ENCODE results near the gene MOV10. TPM values are rescaled to one million over a fixed set of nuclear protein-coding genes. Genes with fewer than 3 reads are reported as not detected.

MOV10 gene
- total and polyA plus RNA-seq, 9 of the 15 experiments (the other 6 are each of a cell fraction or from before 2014, with no cell fraction given), result 16.7 to 105 (median 49.5) TPM

DNA sequence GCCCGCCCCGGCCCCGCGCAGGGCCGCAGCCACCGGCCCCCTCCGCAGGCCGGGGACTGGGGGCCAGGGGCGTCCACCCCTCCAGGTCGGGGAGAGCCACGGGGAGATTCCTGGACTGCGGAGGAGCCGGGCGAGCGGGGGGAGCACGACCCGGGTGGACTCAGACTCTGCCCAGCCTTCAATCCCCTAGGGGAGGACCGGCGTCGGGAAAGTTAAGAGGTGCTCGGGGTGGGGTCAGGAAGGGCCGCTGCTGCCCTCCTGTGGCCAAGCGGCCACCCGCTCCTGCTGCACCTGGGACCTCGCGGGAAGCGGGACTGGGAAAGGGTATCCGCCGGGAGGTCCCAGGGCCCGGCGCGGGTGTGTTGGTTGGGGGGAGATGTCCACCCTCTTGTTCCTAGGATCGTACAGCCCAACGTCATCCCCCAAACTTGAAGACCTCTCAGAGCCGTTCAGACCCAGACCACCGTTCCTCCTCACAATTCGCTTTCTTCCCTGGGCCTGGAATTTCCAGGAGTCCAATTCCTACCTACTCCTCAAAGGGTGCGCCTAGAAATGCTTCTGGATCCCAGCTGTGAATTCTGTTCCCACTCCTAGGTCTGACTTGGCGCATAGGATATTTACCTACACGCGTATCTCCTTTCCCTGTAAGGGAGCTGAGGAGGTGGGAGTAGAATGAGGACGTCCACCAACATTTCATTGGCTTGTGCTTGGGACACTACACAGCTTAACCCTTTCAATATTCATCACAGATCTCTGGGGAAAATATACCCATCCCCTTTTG is 33.0 kb downstream of the MOV10 start (continued):
- TF ChIP-seq, protein P1, sequence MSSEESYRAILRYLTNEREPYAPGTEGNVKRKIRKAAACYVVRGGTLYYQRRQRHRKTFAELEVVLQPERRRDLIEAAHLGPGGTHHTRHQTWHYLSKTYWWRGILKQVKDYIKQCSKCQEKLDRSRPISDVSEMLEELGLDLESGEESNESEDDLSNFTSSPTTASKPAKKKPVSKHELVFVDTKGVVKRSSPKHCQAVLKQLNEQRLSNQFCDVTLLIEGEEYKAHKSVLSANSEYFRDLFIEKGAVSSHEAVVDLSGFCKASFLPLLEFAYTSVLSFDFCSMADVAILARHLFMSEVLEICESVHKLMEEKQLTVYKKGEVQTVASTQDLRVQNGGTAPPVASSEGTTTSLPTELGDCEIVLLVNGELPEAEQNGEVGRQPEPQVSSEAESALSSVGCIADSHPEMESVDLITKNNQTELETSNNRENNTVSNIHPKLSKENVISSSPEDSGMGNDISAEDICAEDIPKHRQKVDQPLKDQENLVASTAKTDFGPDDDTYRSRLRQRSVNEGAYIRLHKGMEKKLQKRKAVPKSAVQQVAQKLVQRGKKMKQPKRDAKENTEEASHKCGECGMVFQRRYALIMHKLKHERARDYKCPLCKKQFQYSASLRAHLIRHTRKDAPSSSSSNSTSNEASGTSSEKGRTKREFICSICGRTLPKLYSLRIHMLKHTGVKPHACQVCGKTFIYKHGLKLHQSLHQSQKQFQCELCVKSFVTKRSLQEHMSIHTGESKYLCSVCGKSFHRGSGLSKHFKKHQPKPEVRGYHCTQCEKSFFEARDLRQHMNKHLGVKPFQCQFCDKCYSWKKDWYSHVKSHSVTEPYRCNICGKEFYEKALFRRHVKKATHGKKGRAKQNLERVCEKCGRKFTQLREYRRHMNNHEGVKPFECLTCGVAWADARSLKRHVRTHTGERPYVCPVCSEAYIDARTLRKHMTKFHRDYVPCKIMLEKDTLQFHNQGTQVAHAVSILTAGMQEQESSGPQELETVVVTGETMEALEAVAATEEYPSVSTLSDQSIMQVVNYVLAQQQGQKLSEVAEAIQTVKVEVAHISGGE (CRISPR knock-in tag; IDR thresholded peaks at IDR 0.05), result peak in 1 of 3 experiments; percentile 75; a peak in 2 of 6 replicates
- TF ChIP-seq, protein P2, sequence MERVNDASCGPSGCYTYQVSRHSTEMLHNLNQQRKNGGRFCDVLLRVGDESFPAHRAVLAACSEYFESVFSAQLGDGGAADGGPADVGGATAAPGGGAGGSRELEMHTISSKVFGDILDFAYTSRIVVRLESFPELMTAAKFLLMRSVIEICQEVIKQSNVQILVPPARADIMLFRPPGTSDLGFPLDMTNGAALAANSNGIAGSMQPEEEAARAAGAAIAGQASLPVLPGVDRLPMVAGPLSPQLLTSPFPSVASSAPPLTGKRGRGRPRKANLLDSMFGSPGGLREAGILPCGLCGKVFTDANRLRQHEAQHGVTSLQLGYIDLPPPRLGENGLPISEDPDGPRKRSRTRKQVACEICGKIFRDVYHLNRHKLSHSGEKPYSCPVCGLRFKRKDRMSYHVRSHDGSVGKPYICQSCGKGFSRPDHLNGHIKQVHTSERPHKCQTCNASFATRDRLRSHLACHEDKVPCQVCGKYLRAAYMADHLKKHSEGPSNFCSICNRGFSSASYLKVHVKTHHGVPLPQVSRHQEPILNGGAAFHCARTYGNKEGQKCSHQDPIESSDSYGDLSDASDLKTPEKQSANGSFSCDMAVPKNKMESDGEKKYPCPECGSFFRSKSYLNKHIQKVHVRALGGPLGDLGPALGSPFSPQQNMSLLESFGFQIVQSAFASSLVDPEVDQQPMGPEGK (CRISPR knock-in tag; IDR thresholded peaks at IDR 0.05; ENCODE audit: borderline replicate concordance), result no peak
- TF ChIP-seq NFYB (IDR thresholded peaks at IDR 0.05; ENCODE audit: extremely low read depth, insufficient read length) (no peak), SOX6 (IDR thresholded peaks at IDR 0.05) (peak; percentile 54; the same call in 1 of the 2 replicates), EP300 (IDR thresholded peaks at IDR 0.05; ENCODE audit: low read length) (peak; percentile 29; the same call in 1 of the 2 replicates), CREB1 (IDR thresholded peaks at IDR 0.05) (peak; percentile 19; the same call in 1 of the 2 replicates), CREB1 (CRISPR knock-in tag; IDR thresholded peaks at IDR 0.05) (no peak), L3MBTL2 (IDR thresholded peaks at IDR 0.05) (peak; percentile 58), SMAD4 (CRISPR knock-in tag; conservative IDR thresholded peaks at IDR 0.05) (peak; percentile 75), MEF2D (tag; conservative IDR thresholded peaks at IDR 0.05; ENCODE audit: low read depth) (no peak), EGR1 (conservative IDR thresholded peaks at IDR 0.05) (0 out of 2 replicates have a peak, but pooled peaks have one; percentile 19)
- TF ChIP-seq, protein P3, sequence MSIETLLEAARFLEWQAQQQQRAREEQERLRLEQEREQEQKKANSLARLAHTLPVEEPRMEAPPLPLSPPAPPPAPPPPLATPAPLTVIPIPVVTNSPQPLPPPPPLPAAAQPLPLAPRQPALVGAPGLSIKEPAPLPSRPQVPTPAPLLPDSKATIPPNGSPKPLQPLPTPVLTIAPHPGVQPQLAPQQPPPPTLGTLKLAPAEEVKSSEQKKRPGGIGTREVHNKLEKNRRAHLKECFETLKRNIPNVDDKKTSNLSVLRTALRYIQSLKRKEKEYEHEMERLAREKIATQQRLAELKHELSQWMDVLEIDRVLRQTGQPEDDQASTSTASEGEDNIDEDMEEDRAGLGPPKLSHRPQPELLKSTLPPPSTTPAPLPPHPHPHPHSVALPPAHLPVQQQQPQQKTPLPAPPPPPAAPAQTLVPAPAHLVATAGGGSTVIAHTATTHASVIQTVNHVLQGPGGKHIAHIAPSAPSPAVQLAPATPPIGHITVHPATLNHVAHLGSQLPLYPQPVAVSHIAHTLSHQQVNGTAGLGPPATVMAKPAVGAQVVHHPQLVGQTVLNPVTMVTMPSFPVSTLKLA (conservative IDR thresholded peaks at IDR 0.05), result peak in 1 of 2 experiments; percentile 77; a peak in 3 of 4 replicates
- TF ChIP-seq, protein P4, sequence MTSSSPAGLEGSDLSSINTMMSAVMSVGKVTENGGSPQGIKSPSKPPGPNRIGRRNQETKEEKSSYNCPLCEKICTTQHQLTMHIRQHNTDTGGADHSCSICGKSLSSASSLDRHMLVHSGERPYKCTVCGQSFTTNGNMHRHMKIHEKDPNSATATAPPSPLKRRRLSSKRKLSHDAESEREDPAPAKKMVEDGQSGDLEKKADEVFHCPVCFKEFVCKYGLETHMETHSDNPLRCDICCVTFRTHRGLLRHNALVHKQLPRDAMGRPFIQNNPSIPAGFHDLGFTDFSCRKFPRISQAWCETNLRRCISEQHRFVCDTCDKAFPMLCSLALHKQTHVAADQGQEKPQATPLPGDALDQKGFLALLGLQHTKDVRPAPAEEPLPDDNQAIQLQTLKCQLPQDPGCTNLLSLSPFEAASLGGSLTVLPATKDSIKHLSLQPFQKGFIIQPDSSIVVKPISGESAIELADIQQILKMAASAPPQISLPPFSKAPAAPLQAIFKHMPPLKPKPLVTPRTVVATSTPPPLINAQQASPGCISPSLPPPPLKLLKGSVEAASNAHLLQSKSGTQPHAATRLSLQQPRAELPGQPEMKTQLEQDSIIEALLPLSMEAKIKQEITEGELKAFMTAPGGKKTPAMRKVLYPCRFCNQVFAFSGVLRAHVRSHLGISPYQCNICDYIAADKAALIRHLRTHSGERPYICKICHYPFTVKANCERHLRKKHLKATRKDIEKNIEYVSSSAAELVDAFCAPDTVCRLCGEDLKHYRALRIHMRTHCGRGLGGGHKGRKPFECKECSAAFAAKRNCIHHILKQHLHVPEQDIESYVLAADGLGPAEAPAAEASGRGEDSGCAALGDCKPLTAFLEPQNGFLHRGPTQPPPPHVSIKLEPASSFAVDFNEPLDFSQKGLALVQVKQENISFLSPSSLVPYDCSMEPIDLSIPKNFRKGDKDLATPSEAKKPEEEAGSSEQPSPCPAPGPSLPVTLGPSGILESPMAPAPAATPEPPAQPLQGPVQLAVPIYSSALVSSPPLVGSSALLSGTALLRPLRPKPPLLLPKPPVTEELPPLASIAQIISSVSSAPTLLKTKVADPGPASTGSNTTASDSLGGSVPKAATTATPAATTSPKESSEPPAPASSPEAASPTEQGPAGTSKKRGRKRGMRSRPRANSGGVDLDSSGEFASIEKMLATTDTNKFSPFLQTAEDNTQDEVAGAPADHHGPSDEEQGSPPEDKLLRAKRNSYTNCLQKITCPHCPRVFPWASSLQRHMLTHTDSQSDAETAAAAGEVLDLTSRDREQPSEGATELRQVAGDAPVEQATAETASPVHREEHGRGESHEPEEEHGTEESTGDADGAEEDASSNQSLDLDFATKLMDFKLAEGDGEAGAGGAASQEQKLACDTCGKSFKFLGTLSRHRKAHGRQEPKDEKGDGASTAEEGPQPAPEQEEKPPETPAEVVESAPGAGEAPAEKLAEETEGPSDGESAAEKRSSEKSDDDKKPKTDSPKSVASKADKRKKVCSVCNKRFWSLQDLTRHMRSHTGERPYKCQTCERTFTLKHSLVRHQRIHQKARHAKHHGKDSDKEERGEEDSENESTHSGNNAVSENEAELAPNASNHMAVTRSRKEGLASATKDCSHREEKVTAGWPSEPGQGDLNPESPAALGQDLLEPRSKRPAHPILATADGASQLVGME (CRISPR knock-in tag; IDR thresholded peaks at IDR 0.05), result peak; percentile 75; the same call in 1 of the 2 replicates
